OCI-LY1 (cell line): ENCODE results near the gene CTDSP1.

Source experiments
- H2AFZ ChIP-seq: fragments of 200-600 bp; sonication (generic), shearing (Covaris generic); 2 replicates; pipeline ENCODE4 v1.6.0; 2014; ENCODE audit warnings: antibody characterized with exemption, mild to moderate bottlenecking, low read length
- H3F3A ChIP-seq: fragments of 200-600 bp; sonication (generic), shearing (Covaris generic); 2 replicates; pipeline ENCODE4 v1.6.0; 2014; ENCODE audit warnings: mild to moderate bottlenecking, antibody characterized with exemption, low read length, moderate library complexity; ENCODE audit not compliant: insufficient read depth
- H3K27ac ChIP-seq: fragments of 200-600 bp; sonication (generic); 2 replicates; pipeline ENCODE4 v1.5.1; 2014; ENCODE audit warnings: low read length, mixed run types, mild to moderate bottlenecking, low read depth; ENCODE audit not compliant: poor library complexity, severe bottlenecking
- H3K27me3 ChIP-seq: fragments of 200-600 bp; sonication (generic); 2 replicates; pipeline ENCODE4 v1.6.0; 2014; ENCODE audit warnings: antibody characterized with exemption, mild to moderate bottlenecking, low read length, moderate library complexity; ENCODE audit not compliant: insufficient read depth
- H3K36me3 ChIP-seq: fragments of 200-600 bp; sonication (generic); 2 replicates; pipeline ENCODE4 v1.6.1; 2014; ENCODE audit warnings: mild to moderate bottlenecking, antibody characterized with exemption, low read length, moderate library complexity, mixed read lengths; ENCODE audit not compliant: insufficient read depth
- H3K4me1 ChIP-seq: fragments of 200-600 bp; sonication (generic); 2 replicates; pipeline ENCODE4 v1.5.1; 2014; ENCODE audit warnings: mild to moderate bottlenecking, low read length, moderate library complexity; ENCODE audit not compliant: insufficient read depth, severe bottlenecking
- H3K4me2 ChIP-seq: fragments of 200-600 bp; sonication (generic), shearing (Covaris generic); 2 replicates; pipeline ENCODE4 v1.6.1; 2014; ENCODE audit warnings: low read length
- H3K4me3 ChIP-seq: fragments of 200-600 bp; sonication (generic); 2 replicates; pipeline ENCODE4 v1.5.1; 2014; ENCODE audit warnings: low read length, low read depth, mild to moderate bottlenecking, mixed read lengths; ENCODE audit not compliant: poor library complexity, severe bottlenecking
- H3K79me2 ChIP-seq: fragments of 200-600 bp; shearing (Covaris generic); 2 replicates; pipeline ENCODE4 v1.6.1; 2016; ENCODE audit warnings: mixed run types, low read length, mixed read lengths; ENCODE audit not compliant: insufficient read depth
- H3K9ac ChIP-seq: fragments of 200-600 bp; sonication (generic), shearing (Covaris generic); 2 replicates; pipeline ENCODE4 v1.6.1; 2014; ENCODE audit warnings: mild to moderate bottlenecking, low read length, mixed read lengths
- H3K9me2 ChIP-seq: fragments of 200-600 bp; sonication (generic), shearing (Covaris generic); 2 replicates; pipeline ENCODE4 v1.6.1; 2014; ENCODE audit warnings: low read depth, mild to moderate bottlenecking, low read length, mixed read lengths
- H3K9me3 ChIP-seq: fragments of 200-600 bp; shearing (Covaris generic); 2 replicates; pipeline ENCODE4 v1.6.1; 2014; ENCODE audit warnings: low read length, mixed read lengths
- H4K20me1 ChIP-seq: fragments of 200-600 bp; sonication (generic), shearing (Covaris generic); 2 replicates; pipeline ENCODE4 v1.6.0; 2016; ENCODE audit warnings: mild to moderate bottlenecking, low read length; ENCODE audit not compliant: insufficient read depth
- EZH2 ChIP-seq: fragments of 200-600 bp; sonication (generic), shearing (Covaris generic); IDR thresholded peaks from 2 replicates; pipeline ENCODE4 v1.8.0; 2017; ENCODE audit warnings: borderline replicate concordance, mixed run types, mild to moderate bottlenecking, antibody characterized with exemption, low read length, moderate library complexity, mixed read lengths
- TF ChIP-seq, protein P1 (sequence below): fragments of 200-600 bp; sonication (generic), shearing (Covaris generic); IDR thresholded peaks from 2 replicates; pipeline ENCODE4 v1.5.1; 2017; ENCODE audit warnings: mild to moderate bottlenecking, antibody characterized with exemption, low read length, moderate library complexity, mixed read lengths

The CTDSP1 gene

DNA sequence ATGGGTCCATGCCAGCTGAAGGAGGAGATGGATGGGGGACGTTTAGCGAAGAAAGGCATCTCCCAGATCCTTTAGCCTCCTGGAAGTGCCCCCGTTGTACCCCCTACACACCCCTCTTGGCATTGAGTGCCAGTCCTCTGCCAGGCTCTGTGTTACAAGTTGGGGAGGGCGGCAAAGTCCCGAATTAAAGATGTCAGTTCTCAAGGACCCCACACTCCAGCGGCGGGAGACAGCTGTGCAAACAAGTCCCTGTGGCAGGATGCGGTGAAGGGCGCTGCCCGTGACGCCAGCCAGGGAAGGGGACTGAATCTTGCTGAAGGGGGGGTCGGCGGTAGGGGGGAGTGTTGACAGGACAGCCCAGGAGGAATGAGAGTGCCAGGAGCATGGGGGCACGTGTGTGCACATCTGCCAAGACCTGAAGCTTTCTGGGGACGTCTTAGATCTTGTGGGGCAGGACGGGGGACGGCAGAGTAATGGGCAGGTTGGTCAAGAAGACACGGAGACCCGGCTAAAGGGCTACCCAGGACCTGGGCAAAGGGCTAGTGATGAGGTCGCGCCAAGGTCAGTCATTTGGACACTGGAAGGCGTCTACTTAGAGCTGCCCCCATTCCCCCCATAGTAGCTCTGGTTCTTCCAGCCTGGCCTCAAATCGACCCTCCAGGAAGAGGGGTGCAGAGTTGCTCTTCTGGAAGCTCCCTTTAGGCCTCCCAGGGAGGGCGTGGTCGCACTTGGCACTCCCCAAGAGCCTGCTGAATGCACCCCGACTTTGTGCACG is 2.8 kb upstream of the CTDSP1 start:
- no peaks in the 10 kb centered on the region; the same call in 1 of the 2 replicates for H3F3A ChIP-seq
- peak overlapping the region; percentile 77 for H3K4me2 ChIP-seq
- H3K4me3 ChIP-seq: peak overlapping the region; percentile 71
- no peaks in the 10 kb centered on the region for H3K9me3 ChIP-seq
- peak overlapping the region; percentile 94 for H3K27ac ChIP-seq
- no peaks in the 10 kb centered on the region for H3K79me2 ChIP-seq
- peaks cover under 1% of the 10 kb centered on the region; the same call in 1 of the 2 replicates for H3K36me3 ChIP-seq
- H2AFZ ChIP-seq: no peak overlapping the region
- no peaks in the 10 kb centered on the region for H3K9me2 ChIP-seq
- no peaks in the 10 kb centered on the region for H4K20me1 ChIP-seq
- no peaks in the 10 kb centered on the region; the same call in 1 of the 2 replicates for H3K27me3 ChIP-seq
- H3K4me1 ChIP-seq: peaks cover 43% of the 10 kb centered on the region
- peak overlapping the region; percentile 84 for H3K9ac ChIP-seq
- TF ChIP-seq EZH2: no peak
- TF ChIP-seq, protein P1, sequence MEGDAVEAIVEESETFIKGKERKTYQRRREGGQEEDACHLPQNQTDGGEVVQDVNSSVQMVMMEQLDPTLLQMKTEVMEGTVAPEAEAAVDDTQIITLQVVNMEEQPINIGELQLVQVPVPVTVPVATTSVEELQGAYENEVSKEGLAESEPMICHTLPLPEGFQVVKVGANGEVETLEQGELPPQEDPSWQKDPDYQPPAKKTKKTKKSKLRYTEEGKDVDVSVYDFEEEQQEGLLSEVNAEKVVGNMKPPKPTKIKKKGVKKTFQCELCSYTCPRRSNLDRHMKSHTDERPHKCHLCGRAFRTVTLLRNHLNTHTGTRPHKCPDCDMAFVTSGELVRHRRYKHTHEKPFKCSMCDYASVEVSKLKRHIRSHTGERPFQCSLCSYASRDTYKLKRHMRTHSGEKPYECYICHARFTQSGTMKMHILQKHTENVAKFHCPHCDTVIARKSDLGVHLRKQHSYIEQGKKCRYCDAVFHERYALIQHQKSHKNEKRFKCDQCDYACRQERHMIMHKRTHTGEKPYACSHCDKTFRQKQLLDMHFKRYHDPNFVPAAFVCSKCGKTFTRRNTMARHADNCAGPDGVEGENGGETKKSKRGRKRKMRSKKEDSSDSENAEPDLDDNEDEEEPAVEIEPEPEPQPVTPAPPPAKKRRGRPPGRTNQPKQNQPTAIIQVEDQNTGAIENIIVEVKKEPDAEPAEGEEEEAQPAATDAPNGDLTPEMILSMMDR: no peak

DNA sequence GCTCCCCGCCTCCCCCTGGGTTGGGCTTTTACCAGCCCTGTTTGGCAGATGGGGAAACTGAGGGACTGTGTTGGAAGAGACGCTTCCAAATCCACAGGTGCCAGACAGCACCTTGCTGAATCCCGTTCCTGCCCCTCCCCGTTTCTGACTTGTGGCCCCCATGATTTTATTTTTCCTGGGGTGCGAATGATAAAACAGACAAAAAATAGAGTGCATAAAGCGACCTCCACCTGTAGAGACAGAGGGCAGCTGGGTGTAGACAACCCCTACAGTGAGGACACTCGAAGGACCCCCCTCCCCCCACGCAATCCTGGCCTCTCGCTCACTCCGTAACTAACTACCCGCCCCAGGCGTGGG is 2.2 kb upstream of the CTDSP1 start:
- no peak for TF ChIP-seq EZH2
- TF ChIP-seq, protein P1: no peak
- no peaks in the 10 kb centered on the region; the same call in 1 of the 2 replicates for H3F3A ChIP-seq
- H3K9me2 ChIP-seq: no peaks in the 10 kb centered on the region
- H3K27me3 ChIP-seq: no peaks in the 10 kb centered on the region; the same call in 1 of the 2 replicates
- peaks cover 6% of the 10 kb centered on the region for H3K36me3 ChIP-seq
- peak overlapping the region; percentile 84 for H3K9ac ChIP-seq
- no peaks in the 10 kb centered on the region for H4K20me1 ChIP-seq
- H3K4me1 ChIP-seq: peaks cover 43% of the 10 kb centered on the region
- H3K4me2 ChIP-seq: peak overlapping the region; percentile 77
- H3K9me3 ChIP-seq: no peaks in the 10 kb centered on the region
- H2AFZ ChIP-seq: no peak overlapping the region
- peak overlapping the region; percentile 71 for H3K4me3 ChIP-seq
- peak overlapping the region; percentile 94 for H3K27ac ChIP-seq
- no peaks in the 10 kb centered on the region for H3K79me2 ChIP-seq

DNA sequence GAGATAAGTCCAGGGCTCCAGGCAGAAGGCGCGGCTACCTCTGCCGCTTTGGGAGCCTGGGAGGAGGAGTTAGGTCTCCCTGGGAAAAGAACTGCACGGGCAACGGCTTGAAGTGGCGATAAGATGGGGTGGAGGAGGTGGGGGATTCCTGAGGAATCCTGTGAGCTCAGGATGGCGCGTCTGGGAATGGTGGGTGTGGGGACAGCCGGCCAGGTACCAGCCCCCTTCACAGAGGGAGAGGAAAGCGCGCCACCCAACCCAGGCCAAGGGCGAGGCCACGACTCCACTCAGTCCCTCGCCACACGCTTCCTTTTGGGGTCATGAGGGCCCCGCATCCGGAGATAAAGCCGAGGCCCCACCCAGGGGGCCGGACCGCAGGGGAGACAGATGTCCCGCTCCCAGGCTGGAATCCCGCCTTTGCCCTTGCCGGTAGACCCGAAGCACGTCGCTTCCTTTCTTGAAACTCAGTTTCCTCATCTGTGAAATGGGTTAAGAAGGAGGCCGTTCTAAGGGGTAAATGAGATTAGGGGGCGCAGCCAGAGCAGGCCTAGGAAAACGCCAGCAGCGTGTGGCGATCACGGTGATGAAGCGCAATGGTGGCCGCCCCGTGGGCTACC is 1.7 kb upstream of the CTDSP1 start:
- no peaks in the 10 kb centered on the region for H4K20me1 ChIP-seq
- H3K27me3 ChIP-seq: no peaks in the 10 kb centered on the region
- H3K79me2 ChIP-seq: no peaks in the 10 kb centered on the region
- no peaks in the 10 kb centered on the region; the same call in 1 of the 2 replicates for H3F3A ChIP-seq
- peak overlapping the region; percentile 77 for H3K4me2 ChIP-seq
- H3K27ac ChIP-seq: peak overlapping the region; percentile 94
- peaks cover 11% of the 10 kb centered on the region for H3K36me3 ChIP-seq
- H3K9me2 ChIP-seq: no peaks in the 10 kb centered on the region
- H3K9ac ChIP-seq: peak overlapping the region; percentile 84
- no peaks in the 10 kb centered on the region for H3K9me3 ChIP-seq
- no peak for TF ChIP-seq EZH2
- TF ChIP-seq, protein P1: no peak
- H3K4me3 ChIP-seq: peak overlapping the region; percentile 71
- peaks cover 43% of the 10 kb centered on the region for H3K4me1 ChIP-seq
- H2AFZ ChIP-seq: no peak overlapping the region
